Left lung (tissue), 10 donors: ENCODE measurements around the gene FHIT. TPM values are rescaled to one million over a fixed set of nuclear protein-coding genes. Genes with fewer than 3 reads are reported as not detected.

ENCODE experiments used
- ATAC-seq: fragments of 200-7000 bp; cut with Tn5 transposase; one replicate; pipeline ENCODE4 v1.9.1; 2020; ENCODE audit warnings: moderate library complexity
- DNase-seq, 4 donors: peaks; one replicate each; pipeline ENCODE4 v3.0.0-alpha.2; 2013 to 2020
- H3K27ac ChIP-seq, 2 donors: fragments of 200-600 bp; sonication (generic) in 1 of 2; one replicate each; pipeline versions ENCODE4 v1.5.0 to v1.8.0; 2020 to 2021
- H3K27me3 ChIP-seq, 2 donors: fragments of 200-600 bp; sonication (generic) in 1 of 2; one replicate each; pipeline versions ENCODE4 v1.5.0 to v1.8.0; 2020 to 2021
- H3K36me3 ChIP-seq, 2 donors: fragments of 200-600 bp; sonication (generic) in 1 of 2; one replicate each; pipeline versions ENCODE4 v1.5.0 to v1.8.0; 2020 to 2021
- H3K4me1 ChIP-seq, 2 donors: fragments of 200-600 bp; one replicate each; pipeline ENCODE4 v1.8.0; 2021
- H3K4me3 ChIP-seq, 2 donors: fragments of 200-600 bp; sonication (generic) in 1 of 2; one replicate each; pipeline versions ENCODE4 v1.5.0 to v1.8.0; 2020 to 2021; ENCODE audit warnings: mild to moderate bottlenecking in 1 of 2
- H3K9me3 ChIP-seq, 2 donors: fragments of 200-600 bp; sonication (generic) in 1 of 2; one replicate each; pipeline versions ENCODE4 v1.5.0 to v1.8.0; 2020 to 2021
- CTCF ChIP-seq, 2 donors: fragments of 200-600 bp; sonication (generic) in 1 of 2; IDR thresholded peaks; one replicate each; pipeline versions ENCODE4 v1.5.0 to v1.8.0; 2021; ENCODE audit warnings: antibody characterized with exemption in 2 of 2
- intact Hi-C, 2 donors: fragments of 100-400 bp; cut with DNase I; formaldehyde crosslinking; loops; one replicate each; pipeline versions ENCODE4 v1.11.2 to v1.14.2; 2022
- polyA plus RNA-seq, 6 donors: library from polyadenylated mRNA; unstranded; fragments of 120-200 nt; gene quantifications; one replicate each; pipeline ENCODE4 v1.2.1, GENCODE V29; 2013; ENCODE audit not compliant: insufficient read length in 6 of 6
- total RNA-seq, 2 donors: library from RNA; stranded (reverse); fragmentation: NEBNext Ultra II Directional; extraction: Animal tissue kit (Norgen Biotek cat#: 25700); gene quantifications; one replicate each; pipeline ENCODE4 v1.2.1, GENCODE V29; 2021
- donor health status: DM: no; HTN: yes; CAD: no.
- donor health status: DM: no; HTN: no; CAD: no.

FHIT gene
- total and polyA plus RNA-seq, 8 donors: 8.5 to 16.3 (median 9.7) TPM

GRCh38 chr3:59730591-59730990 lies 1520.7 kb downstream of the FHIT start:
- H3K4me3 ChIP-seq: no peak overlapping the region
- no peak overlapping the region for H3K27ac ChIP-seq
- intact Hi-C loops: no loop called here
- TF ChIP-seq CTCF (IDR thresholded peaks at IDR 0.05): no peak
- H3K27me3 ChIP-seq: no peaks in the 10 kb centered on the region
- no peak for ATAC-seq
- no peak for DNase-seq
- H3K9me3 ChIP-seq: no peaks in the 10 kb centered on the region
- no peaks in the 10 kb centered on the region for H3K4me1 ChIP-seq
- no peaks in the 10 kb centered on the region for H3K36me3 ChIP-seq

- DNase-seq (no peak), ATAC-seq (no peak)
- TF ChIP-seq CTCF (IDR thresholded peaks at IDR 0.05): no peak
- H3K9me3 ChIP-seq: peaks cover 0 to 1% of the 10 kb centered on the region in 2 donors
- intact Hi-C loops: no loop called here
- H3K4me3 ChIP-seq: no peak overlapping the region
- H3K4me1 ChIP-seq: no peaks in the 10 kb centered on the region
- H3K27ac ChIP-seq: no peak overlapping the region
- no peaks in the 10 kb centered on the region for H3K27me3 ChIP-seq
- H3K36me3 ChIP-seq: no peaks in the 10 kb centered on the region
Observed at GRCh38 chr3:59728587-59728908, 1522.7 kb downstream of the FHIT start.

GRCh38 chr3:59727902-59728586 lies 1523.2 kb downstream of the FHIT start:
- Histone ChIP-seq H3K36me3 (no peaks in the 10 kb centered on the region), H3K4me1 (no peaks in the 10 kb centered on the region), H3K27me3 (no peaks in the 10 kb centered on the region), H3K27ac (no peak overlapping the region), H3K9me3 (peaks cover 0 to 1% of the 10 kb centered on the region in 2 donors), H3K4me3 (no peak overlapping the region)
- no peak for TF ChIP-seq CTCF (IDR thresholded peaks at IDR 0.05)
- intact Hi-C loops: no loop called here
- no peak for DNase-seq
- ATAC-seq: no peak

- Histone ChIP-seq H3K9me3 (peaks cover 0 to 1% of the 10 kb centered on the region in 2 donors), H3K36me3 (no peaks in the 10 kb centered on the region), H3K4me1 (no peaks in the 10 kb centered on the region), H3K27me3 (no peaks in the 10 kb centered on the region), H3K4me3 (no peak overlapping the region), H3K27ac (no peak overlapping the region)
- ATAC-seq (no peak), DNase-seq (no peak)
- intact Hi-C loops: no loop called here
- no peak for TF ChIP-seq CTCF (IDR thresholded peaks at IDR 0.05)
Observed at GRCh38 chr3:59726279-59726678, 1525.0 kb downstream of the FHIT start.

GRCh38 chr3:59717679-59718205 lies 1533.5 kb downstream of the FHIT start:
- DNase-seq (no peak), ATAC-seq (no peak)
- no peak for TF ChIP-seq CTCF (IDR thresholded peaks at IDR 0.05)
- intact Hi-C loops: no loop called here
- Histone ChIP-seq H3K36me3 (no peaks in the 10 kb centered on the region), H3K4me1 (no peaks in the 10 kb centered on the region), H3K4me3 (no peak overlapping the region), H3K27me3 (no peaks in the 10 kb centered on the region), H3K9me3 (no peaks in the 10 kb centered on the region), H3K27ac (no peak overlapping the region)
